DMS153 treated with DMSO at 0.1 percent for 48 hours (cell line): Measurements from ENCODE around the gene SRC.

Experiments
- DNase-seq: peaks from one replicate; lab custom pipeline; 2025; ENCODE audit not compliant: unreplicated experiment; lab: John Stamatoyannopoulos, UW

SRC gene

GRCh38 chr20:37423545-37423944 is 77.6 kb downstream of the SRC start:
- no peak for DNase-seq

DNA sequence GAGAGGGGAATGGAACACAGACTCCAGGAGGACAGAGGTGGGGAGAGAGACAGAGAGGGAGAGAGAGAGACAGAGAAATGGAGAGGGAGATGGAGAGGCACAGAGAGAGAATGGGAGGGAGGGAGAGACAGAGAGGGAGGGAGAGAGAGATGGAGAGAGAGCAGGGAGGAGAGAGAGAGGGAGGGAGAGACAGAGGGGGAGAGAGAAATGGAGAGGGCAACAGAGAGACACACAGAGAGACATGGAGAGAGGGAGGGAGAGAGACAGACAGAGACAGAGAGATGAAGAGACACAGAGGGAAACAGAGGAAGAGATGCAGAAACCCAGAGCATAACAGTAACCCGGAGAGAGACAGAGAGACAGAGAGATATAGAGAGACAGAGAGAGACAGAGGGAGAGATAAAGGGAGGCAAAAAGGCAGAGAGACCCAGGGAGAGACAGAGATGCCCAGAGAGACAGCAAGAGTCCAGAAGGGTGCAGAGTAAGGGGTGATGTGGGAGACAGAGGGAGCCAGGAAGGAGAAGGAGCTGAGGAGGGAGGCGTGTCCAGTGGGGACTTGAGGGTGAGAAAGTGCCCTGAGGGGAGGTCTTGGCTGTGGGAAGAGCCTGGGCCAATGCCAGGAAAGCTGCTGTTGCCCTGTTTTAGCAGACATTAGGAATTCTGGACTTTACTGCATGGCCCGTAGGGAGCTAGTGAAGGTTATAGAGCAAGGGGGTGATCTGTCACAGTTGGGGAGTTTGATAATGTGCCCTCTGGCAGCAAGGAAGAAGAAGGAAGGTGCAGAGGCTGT is 78.3 kb downstream of the SRC start:
- DNase-seq = no peak

GRCh38 chr20:37425103-37425625 is 79.2 kb downstream of the SRC start:
- DNase-seq = no peak

DNA sequence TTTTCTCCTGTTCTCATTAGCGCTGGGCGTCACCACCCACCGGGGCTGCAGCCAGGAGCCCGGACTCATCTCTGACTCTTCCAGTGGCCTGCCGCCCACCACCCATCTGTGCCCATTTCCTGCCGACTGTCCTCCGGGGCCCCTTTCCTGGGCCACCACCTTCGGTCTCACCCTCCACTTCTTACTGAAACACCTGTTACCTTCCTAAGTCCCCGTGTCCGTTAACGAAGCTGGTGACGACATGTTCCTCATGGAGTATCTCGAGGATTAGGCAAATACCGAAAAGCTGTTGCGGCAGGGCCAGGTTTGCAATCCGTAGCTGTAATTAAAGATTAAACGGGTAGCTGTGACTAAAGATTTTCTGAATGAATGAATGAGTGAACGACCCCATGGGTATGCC is 80.2 kb downstream of the SRC start:
- DNase-seq = no peak

DNA sequence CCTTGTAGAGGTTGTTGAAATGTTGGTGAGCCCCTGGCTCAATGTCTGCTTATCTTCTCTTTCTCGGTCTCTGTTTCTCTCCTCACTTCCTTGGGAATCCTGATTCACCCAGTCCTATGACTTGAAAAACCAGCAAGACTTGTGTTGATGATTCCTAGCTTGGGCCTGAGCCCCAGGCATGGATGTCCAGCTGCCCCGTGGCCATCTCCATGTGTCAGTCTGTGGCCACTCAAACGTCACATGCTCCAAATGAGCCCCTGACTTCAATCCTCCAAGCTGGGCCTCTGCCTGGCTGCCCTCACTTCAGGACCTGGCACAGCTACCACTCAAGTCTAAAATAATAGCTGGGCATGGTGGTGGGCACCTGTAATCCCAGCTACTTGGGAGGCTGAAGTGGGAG is 81.0 kb downstream of the SRC start:
- no peak for DNase-seq

GRCh38 chr20:37430044-37430443 is 84.1 kb downstream of the SRC start:
- no peak for DNase-seq

GRCh38 chr20:37430778-37431460 is 85.0 kb downstream of the SRC start:
- no peak for DNase-seq

- DNase-seq = no peak
Observed at GRCh38 chr20:37431786-37432185, 85.8 kb downstream of the SRC start.

- DNase-seq = no peak
Observed at GRCh38 chr20:37432606-37433005, 86.7 kb downstream of the SRC start.

DNA sequence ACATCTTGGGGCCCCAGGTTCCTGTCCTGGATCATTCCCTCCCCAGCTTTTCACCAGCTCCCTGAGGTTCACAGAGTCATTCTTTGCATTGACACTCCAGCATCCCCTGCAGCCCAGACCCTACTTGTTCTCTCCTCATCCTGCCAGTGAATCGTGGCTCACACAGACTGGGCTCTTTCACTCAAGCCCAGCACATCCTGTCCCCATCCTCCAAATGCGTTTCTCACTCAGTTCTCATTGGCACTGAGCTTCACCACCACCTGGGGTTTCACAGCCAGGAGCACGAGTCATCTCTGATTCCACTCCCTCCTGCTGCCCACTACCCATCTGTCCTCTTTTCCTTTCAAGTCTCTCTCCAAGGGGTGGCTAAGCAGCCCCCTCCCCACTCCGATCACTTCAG is 89.7 kb downstream of the SRC start:
- no peak for DNase-seq

- no peak for DNase-seq
Observed at GRCh38 chr20:37436527-37437186, 90.7 kb downstream of the SRC start.

GRCh38 chr20:37437676-37438075 is 91.7 kb downstream of the SRC start:
- no peak for DNase-seq

DNA sequence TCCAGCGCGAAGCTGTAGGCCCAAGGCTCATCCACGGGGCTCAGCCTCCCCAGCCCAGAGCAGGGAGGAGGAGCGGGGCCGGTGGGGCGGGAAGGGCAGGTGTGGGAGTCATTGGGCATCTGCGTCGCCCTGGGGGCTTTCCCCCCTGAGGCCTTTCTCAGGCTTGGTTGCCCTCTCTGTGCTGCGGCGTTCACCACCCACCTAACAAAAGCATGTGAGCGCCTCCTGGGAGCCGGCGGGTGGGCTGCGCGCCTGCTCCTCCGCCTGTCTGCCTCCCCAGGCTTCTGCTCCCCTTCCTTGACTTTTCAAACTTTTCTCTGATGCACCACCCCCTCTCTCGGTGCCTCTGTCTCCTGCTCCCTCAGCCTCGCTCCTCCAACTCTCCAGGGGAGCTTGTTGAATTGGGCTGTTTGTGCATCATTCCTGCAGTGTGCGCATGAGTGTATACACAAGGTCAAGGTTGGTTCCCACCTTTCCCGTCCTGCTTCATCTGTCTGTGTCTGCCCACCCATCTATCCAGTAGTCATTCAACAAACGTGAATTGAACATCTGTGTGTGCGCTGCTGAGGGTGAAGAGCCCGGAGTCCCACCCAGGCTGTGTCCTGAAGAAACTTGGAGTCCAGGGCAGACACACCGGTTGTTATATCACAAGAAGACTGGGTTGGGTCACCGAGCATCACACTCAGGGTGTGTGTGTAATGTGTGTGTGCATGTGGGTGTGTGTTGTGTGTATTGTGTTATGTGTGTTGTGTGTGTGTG is 92.7 kb downstream of the SRC start:
- no peak for DNase-seq

GRCh38 chr20:37439223-37439933 is 93.4 kb downstream of the SRC start:
- DNase-seq = no peak

DNA sequence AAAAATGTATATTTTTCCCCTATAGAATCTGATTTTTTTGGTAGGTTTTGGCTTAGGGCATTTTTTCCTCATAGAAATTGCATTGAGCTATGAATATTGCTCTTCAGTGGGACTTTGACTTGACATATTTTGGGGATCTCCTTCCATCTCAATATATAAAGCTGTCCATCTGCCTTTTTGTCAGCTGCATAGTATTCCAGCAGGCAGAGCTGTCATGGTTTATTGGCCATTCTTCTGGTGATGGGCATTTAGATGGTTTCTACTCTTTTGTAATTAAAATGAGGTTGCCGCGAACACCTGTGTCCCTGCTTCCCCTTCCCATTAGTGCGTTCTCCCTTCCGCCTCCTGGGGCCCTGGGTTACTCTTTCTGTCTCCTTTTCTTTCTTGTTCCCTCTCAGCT is 95.1 kb downstream of the SRC start:
- DNase-seq = no peak

- DNase-seq = no peak
Observed at GRCh38 chr20:37442547-37442946, 96.6 kb downstream of the SRC start.

DNA sequence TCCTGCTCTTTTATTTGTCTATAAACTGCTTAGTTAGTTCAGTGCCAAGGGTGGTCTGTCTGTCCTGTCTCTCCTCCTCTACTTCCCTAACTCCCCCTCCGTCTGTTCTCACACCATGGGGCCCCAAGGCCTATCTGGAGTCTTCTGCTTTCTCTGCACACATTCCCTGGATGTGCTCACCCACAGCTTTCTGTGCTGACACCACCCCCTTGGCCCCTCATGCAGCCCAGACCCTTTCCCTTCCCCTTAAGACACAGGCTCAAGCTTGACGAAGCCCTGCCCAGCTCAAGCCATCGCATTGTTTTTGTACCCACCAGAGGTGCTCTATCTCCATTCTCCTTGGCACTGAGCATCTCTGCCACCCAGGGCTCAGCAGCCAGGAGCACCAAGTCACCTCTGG is 97.0 kb downstream of the SRC start:
- DNase-seq = no peak

GRCh38 chr20:37443596-37443995 is 97.7 kb downstream of the SRC start:
- no peak for DNase-seq

DNA sequence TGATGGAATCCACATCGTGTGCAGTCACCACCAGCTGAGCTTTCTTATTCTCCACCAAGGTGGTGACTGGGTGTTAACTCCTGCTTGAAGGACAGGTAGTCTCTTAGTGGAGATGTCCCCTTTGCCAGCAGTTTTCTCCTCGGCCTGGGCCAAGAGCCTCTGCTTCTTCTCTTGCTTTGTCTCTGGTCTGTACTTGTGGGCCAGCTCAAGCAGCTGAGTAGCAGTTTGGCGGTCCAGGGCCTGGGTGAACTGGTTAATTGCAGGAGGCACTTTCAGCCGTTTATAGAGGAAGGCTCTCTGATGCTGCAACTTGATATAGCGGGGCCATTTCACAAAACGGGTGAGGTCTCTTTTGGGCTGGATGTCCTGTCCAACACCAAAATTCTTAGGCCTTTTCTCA is 99.1 kb downstream of the SRC start:
- DNase-seq = no peak

GRCh38 chr20:37446286-37447032 is 100.5 kb downstream of the SRC start:
- no peak for DNase-seq
